IMR-90 (cell line): ENCODE measurements around the gene PLS1. TPM values are rescaled to one million over a fixed set of nuclear protein-coding genes. Genes with fewer than 3 reads are reported as not detected.
"Not testable (repeated sequence)": the region's sequence is repeated elsewhere in the genome, so short reads cannot be mapped to it uniquely, and the experiment has no call there.

Source experiments
- ATAC-seq: fragments of 200-7000 bp; cut with Tn5 transposase; 2 replicates; pipeline ENCODE4 v1.9.1; 2020; ENCODE audit warnings: low read depth, mild to moderate bottlenecking, moderate library complexity
- BruUV-seq: library from RNA; stranded (reverse); fragments of 400-500 nt; replicated peaks from 2 replicates; lab custom pipeline; 2021; lab: Mats Ljungman, UMichigan
- CTCF ChIA-PET: fragments of 300-600 bp; formaldehyde crosslinking; extraction: SDS; loops from one replicate; lab custom pipeline; 2021; ENCODE audit warnings: antibody characterized with exemption; lab: Yijun Ruan, JAX
- POLR2A ChIA-PET: fragments of 300-600 bp; sonication (Branson Sonifier 250); formaldehyde crosslinking; loops from one replicate; lab custom pipeline; 2022; ENCODE audit warnings: antibody characterized with exemption; ENCODE audit not compliant: unreplicated experiment; lab: Charles Lee
- DNase-seq: peaks from one replicate; pipeline ENCODE4 v3.0.0; 2013
- H2AFZ ChIP-seq: replicated peaks from 2 replicates; pipeline ENCODE3; 2013; ENCODE audit warnings: low read length, mild to moderate bottlenecking; ENCODE audit not compliant: poor library complexity
- H2AK5ac ChIP-seq: 2 replicates; pipeline ENCODE4 v1.6.1; 2013; ENCODE audit warnings: low read depth, low read length, inconsistent platforms
- H2AK9ac ChIP-seq: replicated peaks from 2 replicates; pipeline ENCODE3; 2013; ENCODE audit warnings: mild to moderate bottlenecking, low read depth, low read length, moderate library complexity; ENCODE audit not compliant: poor library complexity
- H2BK120ac ChIP-seq: 2 replicates; pipeline ENCODE4 v1.6.1; 2013; ENCODE audit warnings: low read depth, low read length, inconsistent platforms
- H2BK15ac ChIP-seq: 3 replicates; pipeline ENCODE4 v1.6.1; 2013; ENCODE audit warnings: low read depth, low read length, inconsistent platforms
- H2BK20ac ChIP-seq: 2 replicates; pipeline ENCODE4 v1.6.1; 2013; ENCODE audit warnings: low read depth, mild to moderate bottlenecking, inconsistent platforms, low read length, moderate library complexity
- H2BK5ac ChIP-seq: 2 replicates; pipeline ENCODE4 v1.6.1; 2013; ENCODE audit warnings: mild to moderate bottlenecking, low read depth, low read length, inconsistent platforms; ENCODE audit not compliant: poor library complexity, severe bottlenecking
- H3K14ac ChIP-seq: replicated peaks from 2 replicates; pipeline ENCODE4 v1.6.1; 2013; ENCODE audit warnings: low read depth, low read length, inconsistent platforms
- H3K18ac ChIP-seq: 2 replicates; pipeline ENCODE4 v1.6.1; 2013; ENCODE audit warnings: low read depth, low read length, control low read depth
- H3K23ac ChIP-seq: 2 replicates; pipeline ENCODE4 v1.6.1; 2013; ENCODE audit warnings: low read depth, low read length, inconsistent platforms
- H3K27ac ChIP-seq: 2 replicates; pipeline ENCODE4 v1.5.1; 2013; ENCODE audit warnings: mild to moderate bottlenecking, control low read depth, low read length; ENCODE audit not compliant: insufficient read depth
- H3K27me3 ChIP-seq: 2 replicates; pipeline ENCODE4 v1.6.1; 2013; ENCODE audit warnings: low read length; ENCODE audit not compliant: control insufficient read depth, insufficient read depth
- H3K36me3 ChIP-seq: 2 replicates; pipeline ENCODE4 v1.6.1; 2013; ENCODE audit warnings: low read length, mixed read lengths; ENCODE audit not compliant: control insufficient read depth, insufficient read depth
- H3K4ac ChIP-seq: 2 replicates; pipeline ENCODE4 v1.6.1; 2013; ENCODE audit warnings: low read depth, low read length, inconsistent platforms
- H3K4me1 ChIP-seq: 2 replicates; pipeline ENCODE4 v1.6.1; 2013; ENCODE audit warnings: low read length, mixed read lengths; ENCODE audit not compliant: control insufficient read depth, insufficient read depth
- H3K4me2 ChIP-seq: 2 replicates; pipeline ENCODE4 v1.6.1; 2013; ENCODE audit warnings: low read depth, mild to moderate bottlenecking, control low read depth, low read length, moderate library complexity
- H3K4me3 ChIP-seq: 2 replicates; pipeline ENCODE4 v1.5.1; 2013; ENCODE audit warnings: low read depth, mild to moderate bottlenecking, control low read depth, low read length, moderate library complexity; ENCODE audit not compliant: insufficient read depth
- H3K56ac ChIP-seq: 2 replicates; pipeline ENCODE4 v1.6.1; 2013; ENCODE audit warnings: low read length, inconsistent platforms; ENCODE audit not compliant: insufficient read depth; ENCODE audit errors: extremely low read depth
- H3K79me1 ChIP-seq, 2 experiments: 2 replicates each; pipeline ENCODE4 v1.6.1; 2013; ENCODE audit warnings: low read length in 2 of 2, inconsistent platforms in 1 of 2, low read depth in 1 of 2
- H3K9ac ChIP-seq: 2 replicates; pipeline ENCODE4 v1.6.1; 2013; ENCODE audit warnings: low read depth, low read length, control low read depth
- H3K9me1 ChIP-seq: 2 replicates; pipeline ENCODE4 v1.6.1; 2013; ENCODE audit warnings: low read length, inconsistent platforms; ENCODE audit not compliant: insufficient read depth
- H3K9me3 ChIP-seq: 2 replicates; pipeline ENCODE4 v1.6.1; 2013; ENCODE audit warnings: low read length; ENCODE audit not compliant: control insufficient read depth, insufficient read depth
- H4K20me1 ChIP-seq: 2 replicates; pipeline ENCODE4 v1.6.1; 2013; ENCODE audit warnings: low read length, inconsistent platforms; ENCODE audit not compliant: insufficient read depth
- H4K5ac ChIP-seq: 2 replicates; pipeline ENCODE4 v1.6.1; 2013; ENCODE audit warnings: mild to moderate bottlenecking, low read depth, low read length, control low read depth
- H4K8ac ChIP-seq, 2 experiments: 2 replicates each; pipeline ENCODE4 v1.6.1; 2013; ENCODE audit warnings: low read depth in 2 of 2, low read length in 2 of 2, control low read depth in 1 of 2, inconsistent platforms in 1 of 2
- H4K91ac ChIP-seq: 2 replicates; pipeline ENCODE4 v1.6.1; 2013; ENCODE audit warnings: low read depth, low read length, inconsistent platforms; ENCODE audit not compliant: insufficient read depth
- BHLHE40 ChIP-seq: fragments of 150-350 bp; IDR thresholded peaks from 2 replicates; pipeline ENCODE4 v1.6.1; 2016; ENCODE audit warnings: mild to moderate bottlenecking, low read depth, low read length
- CHD1 ChIP-seq: IDR thresholded peaks from 2 replicates; pipeline ENCODE4 v1.6.1; 2012; ENCODE audit warnings: low read depth, low read length, improper control_type of control experiment
- CTCF ChIP-seq: conservative IDR thresholded peaks from 2 replicates; pipeline ENCODE4 v1.5.1; 2012; ENCODE audit warnings: mild to moderate bottlenecking, low read depth, low read length, improper control_type of control experiment
- MXI1 ChIP-seq: IDR thresholded peaks from 2 replicates; pipeline ENCODE4 v1.6.1; 2012; ENCODE audit warnings: low read depth, mild to moderate bottlenecking, low read length, moderate library complexity, borderline replicate concordance
- NFE2L2 ChIP-seq: fragments of 150-350 bp; IDR thresholded peaks from 2 replicates; pipeline ENCODE4 v1.6.1; 2016; ENCODE audit warnings: low read depth, mild to moderate bottlenecking, low read length
- RFX5 ChIP-seq: IDR thresholded peaks from 2 replicates; pipeline ENCODE4 v1.8.0; 2012; ENCODE audit warnings: low read depth, mild to moderate bottlenecking, low read length, moderate library complexity
- WGBS, 2 experiments: methylation state at CpG; one replicate each; pipeline versions ENCODE4 v1.1.5 to v1.1.7; 2013; ENCODE audit warnings: missing lambda C conversion rate in 2 of 2; ENCODE audit not compliant: insufficient read length in 1 of 2; ENCODE audit errors: extremely low coverage in 2 of 2; 5-methylcytosine and 5-hydroxymethylcytosine counted together
- dilution Hi-C: fragments of 300-500 bp; cut with HindIII; formaldehyde crosslinking; loops from one replicate; pipeline ENCODE4 v1.14.3; 2018; ENCODE audit warnings: low sequenced_read_pairs; ENCODE audit not compliant: unreplicated experiment
- in situ Hi-C: fragments of 300-500 bp; cut with MboI; formaldehyde crosslinking; loops from 3 replicates; pipeline ENCODE4 v1.14.3; 2019; ENCODE audit warnings: low sequenced_read_pairs, inconsistent platforms, mixed read lengths
- intact Hi-C: fragments of 100-400 bp; cut with micrococcal nuclease; formaldehyde crosslinking; loops from 2 replicates; pipeline ENCODE4 v1.10.0; 2022
- polyA plus RNA-seq, 3 experiments: library from polyadenylated mRNA; depleted of rRNA; stranded (reverse); fragments of >200 nt; gene quantifications; 2 replicates each; pipeline ENCODE4 v1.2.3, GENCODE V29; 2012; ENCODE audit warnings: low replicate concordance in 1 of 3
- total RNA-seq: library from RNA; depleted of rRNA; stranded (reverse); fragments of >200 nt; gene quantifications from 2 replicates; pipeline ENCODE4 v1.2.3, GENCODE V29; 2012

The PLS1 gene
- total and polyA plus RNA-seq, 2 of the 4 experiments (the other 2 are of a cell fraction) = 0.29 to 0.90 TPM

DNA sequence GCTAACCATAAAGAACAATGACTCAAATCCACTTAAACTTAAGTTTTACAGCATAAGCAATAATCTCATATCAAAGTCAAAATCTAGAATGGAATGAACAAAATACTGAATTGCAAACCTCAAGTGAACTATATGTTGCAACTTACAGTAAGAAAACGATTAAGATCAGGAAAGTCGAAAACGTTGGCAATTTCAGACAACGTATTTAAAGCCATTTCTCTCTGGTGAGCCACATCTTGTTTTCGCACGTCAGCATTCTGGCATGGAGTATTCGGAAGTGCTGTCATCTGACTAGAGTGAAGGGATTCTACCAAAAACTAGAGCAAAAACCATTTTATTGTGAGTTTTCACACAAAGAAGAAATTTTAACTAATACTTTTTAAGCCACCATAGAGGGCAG is 46.2 kb upstream of the PLS1 start:
- Histone ChIP-seq H3K9me3 (no peaks in the 10 kb centered on the region), H3K14ac (no peak overlapping the region), H3K18ac (no peak overlapping the region), H3K4ac (no peak overlapping the region), H2AK9ac (no peak overlapping the region), H2AK5ac (no peak overlapping the region), H3K23ac (no peak overlapping the region), H3K9me1 (0 out of 2 replicates have a peak, but pooled peaks cover 3% of the 10 kb centered on the region), H3K79me1 (no peaks in the 10 kb centered on the region), H3K27me3 (no peaks in the 10 kb centered on the region), H2BK15ac (no peak overlapping the region), H3K4me2 (no peak overlapping the region), H3K27ac (no peak overlapping the region), H3K56ac (no peak overlapping the region), H3K36me3 (peaks cover 13% of the 10 kb centered on the region), H2BK5ac (no peak overlapping the region), H3K4me1 (no peaks in the 10 kb centered on the region), H3K4me3 (no peak overlapping the region), H2BK20ac (no peak overlapping the region), H4K5ac (no peak overlapping the region), H4K91ac (no peak overlapping the region), H4K8ac (no peak overlapping the region), H3K9ac (no peak overlapping the region), H2BK120ac (no peak overlapping the region), H4K20me1 (no peaks in the 10 kb centered on the region; the same call in 1 of the 2 replicates), H2AFZ (no peak overlapping the region)
- no CpG with 5 or more reads among the region's 7 CpGs for WGBS, 2 experiments
- BruUV-seq = no TSS peak
- dilution Hi-C loops = no loop called here
- in situ Hi-C loops = no loop called here
- DNase-seq (no peak), ATAC-seq (no peak)
- ChIA-PET POLR2A (no interaction called here), CTCF (no interaction called here)
- intact Hi-C loops = no loop called here
- no peak for TF ChIP-seq BHLHE40
- no peak for TF ChIP-seq CTCF
- no peak for TF ChIP-seq CHD1
- TF ChIP-seq RFX5 = no peak
- TF ChIP-seq NFE2L2 = no peak
- TF ChIP-seq MXI1 = no peak

GRCh38 chr3:142552579-142552978 is 43.6 kb upstream of the PLS1 start:
- intact Hi-C loops, H3K79me1 ChIP-seq, H3K4me1 ChIP-seq, H2AK5ac ChIP-seq, POLR2A ChIA-PET, H2BK15ac ChIP-seq, H3K4me3 ChIP-seq, H4K91ac ChIP-seq, H3K23ac ChIP-seq, H3K9me1 ChIP-seq, H2AFZ ChIP-seq, BruUV-seq, H3K18ac ChIP-seq, H4K5ac ChIP-seq, H4K20me1 ChIP-seq, H4K8ac ChIP-seq, H2AK9ac ChIP-seq, H3K27ac ChIP-seq, ATAC-seq, H3K4ac ChIP-seq, H3K27me3 ChIP-seq, H2BK20ac ChIP-seq, dilution Hi-C loops, H3K9ac ChIP-seq, H2BK5ac ChIP-seq, H3K4me2 ChIP-seq, H2BK120ac ChIP-seq, H3K9me3 ChIP-seq, in situ Hi-C loops, H3K14ac ChIP-seq, H3K56ac ChIP-seq, DNase-seq: not testable (repeated sequence)
- CTCF ChIA-PET = interaction anchor here (0.6 kb wide), 1 partner anchor 1145 kb away, joined by 3 read pairs; no protein-coding TSS in a partner anchor
- no CpG with 5 or more reads among the region's 1 CpG for WGBS, 2 experiments
- H3K36me3 ChIP-seq = peaks cover 15% of the 10 kb centered on the region
